ENCODE measurements around the gene OLIG1.

OLIG1 gene

DNA sequence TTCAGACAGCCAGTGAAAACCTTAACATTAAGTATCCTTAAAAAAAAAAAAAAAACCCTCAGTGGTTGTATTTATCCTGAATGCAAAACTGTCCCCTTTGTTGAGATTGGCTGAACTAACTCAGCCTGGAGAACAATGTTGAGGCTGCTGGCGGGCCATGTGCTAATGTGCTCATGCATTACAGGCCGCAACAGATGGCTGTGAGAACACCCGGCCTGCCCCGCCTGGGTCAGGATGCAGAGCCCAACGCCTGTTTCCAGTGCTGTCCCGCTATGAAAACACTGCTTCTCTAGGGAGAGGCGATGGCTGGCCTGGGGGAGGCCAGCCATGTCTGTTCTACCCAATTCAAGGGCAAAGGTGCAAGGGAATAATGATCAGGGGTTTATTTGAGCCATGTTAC lies 30.4 kb upstream of the OLIG1 start:
- no peaks in the 10 kb centered on the region for H3K36me3 Mint-ChIP-seq (ENCODE audit: low read depth)
- DNase-seq = no peak
- H3K27ac Mint-ChIP-seq = no peak overlapping the region
- H3K27me3 Mint-ChIP-seq = peaks cover 48% of the 10 kb centered on the region
- no peaks in the 10 kb centered on the region for H3K9me3 Mint-ChIP-seq
- H3K4me1 Mint-ChIP-seq (ENCODE audit: low read depth) = peaks cover 10% of the 10 kb centered on the region
- no peak overlapping the region for H3K4me3 Mint-ChIP-seq

GRCh38 chr21:33040215-33040614 lies 29.7 kb upstream of the OLIG1 start:
- DNase-seq = no peak
- Mint-ChIP-seq H3K4me3 (no peak overlapping the region), H3K27me3 (peaks cover 45% of the 10 kb centered on the region), H3K27ac (no peak overlapping the region), H3K9me3 (no peaks in the 10 kb centered on the region), H3K4me1 (ENCODE audit: low read depth) (peaks cover 10% of the 10 kb centered on the region), H3K36me3 (ENCODE audit: low read depth) (no peaks in the 10 kb centered on the region)

- Mint-ChIP-seq H3K27me3 (peaks cover 52% of the 10 kb centered on the region), H3K4me1 (ENCODE audit: low read depth) (peaks cover 2% of the 10 kb centered on the region), H3K4me3 (no peak overlapping the region)
These were observed 28.0 kb upstream of the OLIG1 start for GRCh38 chr21:33041981-33042380.

GRCh38 chr21:33042812-33043211 lies 27.1 kb upstream of the OLIG1 start:
- Mint-ChIP-seq H3K27ac (no peak overlapping the region), H3K36me3 (ENCODE audit: low read depth) (no peaks in the 10 kb centered on the region), H3K4me1 (ENCODE audit: low read depth) (no peaks in the 10 kb centered on the region), H3K27me3 (peaks cover 59% of the 10 kb centered on the region), H3K9me3 (no peaks in the 10 kb centered on the region), H3K4me3 (no peak overlapping the region)
- no peak for DNase-seq

More at GRCh38 chr21:33041981-33042380, 28.0 kb upstream of the OLIG1 start:
- Mint-ChIP-seq H3K9me3 (no peaks in the 10 kb centered on the region), H3K36me3 (ENCODE audit: low read depth) (no peaks in the 10 kb centered on the region), H3K27ac (no peak overlapping the region)
- DNase-seq = no peak

DNA sequence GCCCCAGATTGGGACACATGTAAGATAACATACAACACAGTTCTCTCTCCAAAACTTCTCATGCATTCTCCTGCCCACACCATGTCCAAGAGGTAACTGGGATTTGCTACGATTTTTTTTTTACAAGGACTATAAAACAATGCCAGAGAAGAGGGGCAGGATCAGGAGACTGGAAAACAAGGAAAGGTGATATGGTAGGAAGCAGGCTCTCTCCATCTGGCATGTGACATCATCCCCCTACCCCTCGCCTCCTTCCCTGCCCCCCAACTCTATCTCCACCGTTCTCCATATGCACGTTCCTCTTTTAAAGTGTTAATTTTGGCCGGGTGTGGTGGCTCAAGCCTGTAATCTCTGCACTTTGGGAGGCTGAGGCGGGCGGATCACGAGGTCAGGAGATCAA lies 23.5 kb upstream of the OLIG1 start:
- Mint-ChIP-seq H3K4me3 (no peak overlapping the region), H3K4me1 (ENCODE audit: low read depth) (no peaks in the 10 kb centered on the region), H3K27ac (no peak overlapping the region), H3K9me3 (no peaks in the 10 kb centered on the region), H3K27me3 (peaks cover 57% of the 10 kb centered on the region), H3K36me3 (ENCODE audit: low read depth) (no peaks in the 10 kb centered on the region)
- no peak for DNase-seq

DNA sequence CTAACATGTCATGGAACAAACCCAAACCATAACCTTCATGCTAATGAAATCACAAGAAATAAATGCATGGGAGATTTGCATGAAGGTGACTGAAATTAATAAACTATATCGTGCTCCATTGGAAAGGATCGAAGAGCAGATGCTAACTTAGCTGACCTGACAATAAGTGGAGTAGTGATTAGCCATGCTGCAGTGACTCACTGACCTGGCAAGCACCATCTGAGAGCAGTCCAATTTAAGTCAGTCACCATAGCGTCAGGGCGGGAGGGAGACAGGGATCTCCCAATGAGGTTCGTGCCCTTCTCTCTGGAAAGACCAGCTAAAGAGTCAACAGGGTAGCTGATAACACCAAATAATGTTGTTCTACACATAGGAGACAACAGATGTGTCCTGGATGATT lies 22.7 kb upstream of the OLIG1 start:
- H3K27me3 Mint-ChIP-seq = peaks cover 50% of the 10 kb centered on the region
- H3K9me3 Mint-ChIP-seq = no peaks in the 10 kb centered on the region
- no peaks in the 10 kb centered on the region for H3K4me1 Mint-ChIP-seq (ENCODE audit: low read depth)
- no peak overlapping the region for H3K4me3 Mint-ChIP-seq
- DNase-seq = no peak
- no peaks in the 10 kb centered on the region for H3K36me3 Mint-ChIP-seq (ENCODE audit: low read depth)
- no peak overlapping the region for H3K27ac Mint-ChIP-seq

GRCh38 chr21:33051925-33052324 lies 18.0 kb upstream of the OLIG1 start:
- Mint-ChIP-seq H3K4me1 (ENCODE audit: low read depth) (no peaks in the 10 kb centered on the region), H3K27me3 (peaks cover 19% of the 10 kb centered on the region), H3K9me3 (no peaks in the 10 kb centered on the region), H3K4me3 (no peak overlapping the region), H3K27ac (no peak overlapping the region), H3K36me3 (ENCODE audit: low read depth) (no peaks in the 10 kb centered on the region)
- no peak for DNase-seq

DNA sequence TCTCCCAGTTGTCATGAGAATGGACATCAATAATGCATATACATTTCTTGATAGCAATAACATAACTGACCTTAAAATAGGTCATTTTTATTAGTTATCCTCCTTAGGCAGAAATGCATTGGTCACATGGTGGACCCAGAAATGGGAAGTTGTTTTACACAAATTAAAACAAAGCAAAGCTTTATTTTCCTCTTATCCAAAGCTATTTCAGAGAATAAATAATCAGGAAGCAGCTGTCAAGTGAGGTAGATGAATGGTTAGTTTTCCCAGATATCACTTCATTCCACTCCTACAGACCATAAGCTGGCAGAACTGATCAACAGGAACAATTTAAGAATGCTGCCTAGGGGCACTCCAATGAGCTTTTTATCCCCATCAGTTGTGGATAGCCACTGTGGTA lies 16.0 kb upstream of the OLIG1 start:
- no peak overlapping the region for H3K27ac Mint-ChIP-seq
- no peaks in the 10 kb centered on the region for H3K36me3 Mint-ChIP-seq (ENCODE audit: low read depth)
- no peak overlapping the region for H3K4me3 Mint-ChIP-seq
- H3K27me3 Mint-ChIP-seq = peaks cover 4% of the 10 kb centered on the region
- H3K4me1 Mint-ChIP-seq (ENCODE audit: low read depth) = no peaks in the 10 kb centered on the region
- DNase-seq = no peak
- no peaks in the 10 kb centered on the region for H3K9me3 Mint-ChIP-seq

DNA sequence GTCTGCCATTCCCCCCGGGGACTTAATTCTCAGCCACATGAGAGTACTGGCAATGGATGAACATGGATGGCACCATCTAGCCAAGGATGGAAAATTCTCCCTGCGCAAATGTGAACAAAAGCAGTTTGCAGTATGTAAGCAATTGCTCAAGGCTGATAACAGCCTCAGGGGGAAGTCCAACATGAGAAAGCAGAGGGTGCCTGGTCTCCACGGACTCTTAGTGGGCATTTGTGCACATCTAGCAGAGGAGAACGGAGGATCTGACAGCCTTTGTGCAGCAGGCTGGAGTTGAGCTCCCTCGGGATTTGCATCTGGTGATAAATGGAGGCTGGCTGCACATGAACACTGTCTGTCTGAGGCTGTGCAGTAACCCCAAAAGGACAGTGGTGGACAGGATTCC lies 13.9 kb upstream of the OLIG1 start:
- DNase-seq = no peak
- Mint-ChIP-seq H3K27me3 (no peaks in the 10 kb centered on the region), H3K4me3 (no peak overlapping the region), H3K4me1 (ENCODE audit: low read depth) (no peaks in the 10 kb centered on the region), H3K27ac (no peak overlapping the region), H3K36me3 (ENCODE audit: low read depth) (no peaks in the 10 kb centered on the region), H3K9me3 (no peaks in the 10 kb centered on the region)

DNA sequence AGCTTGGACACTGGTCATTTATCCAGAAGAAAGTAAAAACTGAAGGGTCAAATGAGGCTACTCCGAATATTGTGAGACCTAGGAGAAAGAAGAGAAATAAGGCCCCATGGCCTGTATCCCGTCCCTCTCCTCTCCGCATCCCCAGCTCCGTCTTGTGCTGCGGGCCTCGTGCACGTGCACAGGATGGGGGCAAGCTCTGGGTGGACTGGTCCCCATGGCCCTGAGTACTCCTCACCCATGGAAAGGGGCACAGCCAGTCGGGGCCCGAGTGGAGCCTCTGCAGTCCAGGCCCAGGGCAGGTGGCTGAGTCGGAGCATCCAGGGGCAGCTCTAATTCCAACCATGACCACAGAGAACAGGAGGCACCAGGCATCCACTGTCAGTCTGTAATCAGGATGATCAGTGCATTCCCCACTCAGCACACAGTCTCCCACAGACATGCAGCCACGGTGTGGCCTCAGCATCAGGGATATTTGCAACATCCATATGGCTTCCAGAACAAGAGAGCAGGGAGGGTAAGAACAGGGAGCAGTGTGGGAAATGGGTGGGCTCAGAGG lies 12.5 kb upstream of the OLIG1 start:
- no peaks in the 10 kb centered on the region for H3K9me3 Mint-ChIP-seq
- H3K27ac Mint-ChIP-seq = no peak overlapping the region
- no peaks in the 10 kb centered on the region for H3K4me1 Mint-ChIP-seq (ENCODE audit: low read depth)
- H3K4me3 Mint-ChIP-seq = no peak overlapping the region
- H3K27me3 Mint-ChIP-seq = peaks cover 3% of the 10 kb centered on the region
- H3K36me3 Mint-ChIP-seq (ENCODE audit: low read depth) = no peaks in the 10 kb centered on the region
- no peak for DNase-seq

DNA sequence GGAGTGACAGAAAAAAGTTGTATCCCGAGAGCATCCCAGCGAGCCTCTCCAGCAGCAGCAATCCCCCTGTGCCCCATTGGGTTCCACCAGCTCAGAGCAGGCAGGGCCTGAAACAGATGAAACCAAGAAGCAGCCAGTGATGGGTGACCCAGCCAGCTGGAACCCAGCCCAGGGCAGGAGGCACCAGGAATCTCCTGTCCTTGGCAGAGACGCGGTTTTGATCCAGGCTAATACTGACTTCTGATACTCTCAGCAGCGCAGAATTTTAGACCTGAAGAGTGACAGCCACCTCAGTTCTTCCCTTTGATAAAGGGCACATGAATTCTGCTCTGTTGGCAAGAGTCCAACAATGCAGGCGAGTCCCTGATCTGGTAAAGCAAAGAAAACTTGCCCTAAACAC lies 11.4 kb upstream of the OLIG1 start:
- Mint-ChIP-seq H3K9me3 (no peaks in the 10 kb centered on the region), H3K27me3 (peaks cover 13% of the 10 kb centered on the region), H3K36me3 (ENCODE audit: low read depth) (no peaks in the 10 kb centered on the region), H3K4me1 (ENCODE audit: low read depth) (no peaks in the 10 kb centered on the region), H3K4me3 (no peak overlapping the region), H3K27ac (no peak overlapping the region)
- DNase-seq = no peak

DNA sequence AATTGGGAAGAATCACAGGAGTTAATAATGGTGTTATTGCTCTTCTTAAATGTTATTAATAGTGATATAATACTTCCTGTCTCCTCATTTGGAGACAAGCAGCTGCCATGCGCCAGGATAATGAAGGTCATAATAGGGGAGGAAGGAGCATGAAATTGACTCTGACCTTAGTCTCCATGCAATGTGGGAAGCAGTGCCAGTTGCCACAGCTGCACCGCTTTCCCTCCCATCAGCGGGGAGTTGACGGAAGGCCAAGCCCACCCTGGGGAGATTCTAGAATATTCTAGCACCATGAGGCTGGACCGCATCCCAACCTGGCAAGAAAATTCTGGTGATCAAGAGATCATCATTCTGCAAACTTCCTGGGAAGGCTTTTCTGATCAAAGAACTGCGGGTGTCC lies 11.0 kb upstream of the OLIG1 start:
- Mint-ChIP-seq H3K36me3 (ENCODE audit: low read depth) (no peaks in the 10 kb centered on the region), H3K9me3 (no peaks in the 10 kb centered on the region), H3K4me3 (no peak overlapping the region), H3K27me3 (peaks cover 17% of the 10 kb centered on the region), H3K4me1 (ENCODE audit: low read depth) (no peaks in the 10 kb centered on the region), H3K27ac (no peak overlapping the region)
- no peak for DNase-seq

- DNase-seq = no peak
- Mint-ChIP-seq H3K36me3 (ENCODE audit: low read depth) (no peaks in the 10 kb centered on the region), H3K4me1 (ENCODE audit: low read depth) (no peaks in the 10 kb centered on the region), H3K27me3 (peaks cover 19% of the 10 kb centered on the region), H3K9me3 (no peaks in the 10 kb centered on the region), H3K27ac (no peak overlapping the region), H3K4me3 (no peak overlapping the region)
These were observed 10.5 kb upstream of the OLIG1 start for GRCh38 chr21:33059380-33059841.

DNA sequence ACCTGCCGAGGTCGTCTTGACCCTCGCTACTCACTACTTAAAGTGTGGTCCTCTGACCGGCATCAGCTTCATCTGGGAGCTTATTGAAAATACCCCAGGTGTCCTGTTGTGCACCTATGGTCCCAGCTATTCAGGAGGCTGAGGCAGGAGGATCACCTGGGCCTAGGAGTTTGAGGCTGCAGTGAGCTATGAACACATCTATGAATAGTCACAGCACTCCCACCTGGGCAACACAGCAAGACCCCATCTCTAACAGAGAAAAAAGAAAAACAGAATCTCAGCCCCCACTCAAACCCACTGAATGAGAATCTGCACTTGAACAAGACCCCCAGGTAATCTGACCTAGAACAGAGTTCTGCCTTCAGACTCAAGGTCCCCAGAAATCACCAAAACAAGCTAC lies 8.7 kb upstream of the OLIG1 start:
- Mint-ChIP-seq H3K36me3 (ENCODE audit: low read depth) (no peaks in the 10 kb centered on the region), H3K27ac (no peak overlapping the region), H3K4me1 (ENCODE audit: low read depth) (no peaks in the 10 kb centered on the region), H3K9me3 (no peaks in the 10 kb centered on the region), H3K4me3 (no peak overlapping the region), H3K27me3 (peaks cover 33% of the 10 kb centered on the region)
- DNase-seq = no peak

GRCh38 chr21:33063375-33063883 lies 6.5 kb upstream of the OLIG1 start:
- H3K36me3 Mint-ChIP-seq (ENCODE audit: low read depth) = no peaks in the 10 kb centered on the region
- no peaks in the 10 kb centered on the region for H3K4me1 Mint-ChIP-seq (ENCODE audit: low read depth)
- H3K4me3 Mint-ChIP-seq = no peak overlapping the region
- no peak for DNase-seq
- H3K27ac Mint-ChIP-seq = no peak overlapping the region
- H3K9me3 Mint-ChIP-seq = no peaks in the 10 kb centered on the region
- peaks cover 55% of the 10 kb centered on the region for H3K27me3 Mint-ChIP-seq

Measured in activated T-cell treated with anti-CD3 and anti-CD28 coated beads, Interleukin-2, amount 50 U/mL, for 24 hours (primary cell).